SK-N-SH (cell line): ENCODE measurements around the gene STAC3. TPM values are rescaled to one million over a fixed set of nuclear protein-coding genes. Genes with fewer than 3 reads are reported as not detected.

Experiments
- CTCF ChIA-PET: fragments of 300-600, 350-600 bp; formaldehyde crosslinking; extraction: SDS; loops from one replicate; lab custom pipeline; 2021; lab: Yijun Ruan, JAX
- POLR2A ChIA-PET: fragments of 350-600 bp; sonication (Branson Sonifier 250); formaldehyde crosslinking; extraction: SDS; loops from one replicate; lab custom pipeline; 2020; ENCODE audit warnings: antibody characterized with exemption, inconsistent platforms; lab: Yijun Ruan, JAX
- DNase-seq: peaks from one replicate; pipeline ENCODE4 v3.0.0; 2012
- H2AFZ ChIP-seq: fragments of 200-600 bp; sonication (generic); 2 replicates; pipeline ENCODE4 v1.8.1; 2016; ENCODE audit warnings: antibody characterized with exemption, mild to moderate bottlenecking, low read depth
- H3F3A ChIP-seq: fragments of 200-600 bp; sonication (generic); replicated peaks from 2 replicates; pipeline ENCODE3; 2016; ENCODE audit warnings: antibody characterized with exemption, mild to moderate bottlenecking; ENCODE audit not compliant: insufficient read depth
- H3K27ac ChIP-seq, 2 experiments: fragments of 200-500 bp in 1 of 2; fragments of 200-600 bp in 1 of 2; sonication (Bioruptor generic) in 1 of 2; sonication (generic), shearing (Covaris generic) in 1 of 2; 2 replicates each; pipeline versions ENCODE4 v1.5.1 to v1.6.1; 2014 to 2016; ENCODE audit warnings: low read depth in 2 of 2, inconsistent platforms in 1 of 2, low read length in 1 of 2, mild to moderate bottlenecking in 1 of 2, mixed read lengths in 1 of 2
- H3K27me3 ChIP-seq: fragments of 200-600 bp; sonication (generic), shearing (Covaris generic); 2 replicates; pipeline ENCODE4 v1.6.1; 2016; ENCODE audit warnings: mixed run types; ENCODE audit not compliant: insufficient read depth
- H3K36me3 ChIP-seq, 2 experiments: fragments of 200-500 bp in 1 of 2; fragments of 200-600 bp in 1 of 2; sonication (Bioruptor generic) in 1 of 2; sonication (generic) in 1 of 2; replicated peaks in 1 of 2; 2 replicates each; pipeline versions ENCODE3 to v1.5.1; 2014 to 2016; ENCODE audit warnings: low read length in 1 of 2, mild to moderate bottlenecking in 1 of 2; ENCODE audit not compliant: insufficient read depth in 2 of 2, control insufficient read depth in 1 of 2
- H3K4me1 ChIP-seq, 2 experiments: fragments of 200-500 bp in 1 of 2; fragments of 200-600 bp in 1 of 2; sonication (Bioruptor generic) in 1 of 2; sonication (generic), shearing (Covaris generic) in 1 of 2; 2 replicates each; pipeline versions ENCODE4 v1.5.1 to v1.6.1; 2014 to 2016; ENCODE audit warnings: low read depth in 1 of 2, low read length in 1 of 2, mixed run types in 1 of 2; ENCODE audit not compliant: insufficient read depth in 2 of 2, control insufficient read depth in 1 of 2
- H3K4me2 ChIP-seq: fragments of 200-600 bp; sonication (generic), shearing (Covaris generic); 2 replicates; pipeline ENCODE4 v1.6.1; 2017; ENCODE audit warnings: mixed run types
- H3K4me3 ChIP-seq, 2 experiments: fragments of 200-500 bp in 1 of 2; fragments of 200-600 bp in 1 of 2; sonication (Bioruptor generic) in 1 of 2; sonication (generic), shearing (Covaris generic) in 1 of 2; 2 replicates each; pipeline versions ENCODE4 v1.5.1 to v1.8.1; 2014 to 2016; ENCODE audit warnings: low read depth in 2 of 2, inconsistent platforms in 1 of 2, low read length in 1 of 2, mild to moderate bottlenecking in 1 of 2, mixed read lengths in 1 of 2, moderate library complexity in 1 of 2
- H3K79me2 ChIP-seq: fragments of 200-600 bp; sonication (generic); 2 replicates; pipeline ENCODE4 v1.8.1; 2017; ENCODE audit warnings: mild to moderate bottlenecking; ENCODE audit not compliant: insufficient read depth
- H3K9ac ChIP-seq: fragments of 200-600 bp; sonication (generic); 2 replicates; pipeline ENCODE4 v1.6.1; 2017; ENCODE audit warnings: mixed run types
- H3K9me2 ChIP-seq: fragments of 200-600 bp; sonication (generic); 2 replicates; pipeline ENCODE4 v1.6.1; 2017; ENCODE audit warnings: mixed run types
- H3K9me3 ChIP-seq: fragments of 200-600 bp; sonication (generic); 2 replicates; pipeline ENCODE4 v1.6.1; 2017; ENCODE audit warnings: mixed run types, mild to moderate bottlenecking, moderate library complexity
- H4K20me1 ChIP-seq: fragments of 200-600 bp; sonication (generic); 2 replicates; pipeline ENCODE4 v1.6.1; 2017; ENCODE audit warnings: mild to moderate bottlenecking, mixed run types; ENCODE audit not compliant: insufficient read depth
- CTCF ChIP-seq: fragments of 200-600 bp; sonication (generic); IDR thresholded peaks from 2 replicates; pipeline ENCODE4 v1.6.1; 2017; ENCODE audit warnings: antibody characterized with exemption, mild to moderate bottlenecking, moderate library complexity
- FOXM1 ChIP-seq: IDR thresholded peaks from 2 replicates; pipeline ENCODE4 v1.4.0; 2012; ENCODE audit warnings: low read depth, mild to moderate bottlenecking
- GABPA ChIP-seq: IDR thresholded peaks from 2 replicates; pipeline ENCODE4 v1.4.0; 2012; ENCODE audit warnings: low read depth, mild to moderate bottlenecking
- GATA2 ChIP-seq: sonication (generic); formaldehyde crosslinking; IDR thresholded peaks from 2 replicates; pipeline ENCODE4 v1.5.0; 2020; ENCODE audit warnings: mild to moderate bottlenecking, missing genetic modification reagents
- JUND ChIP-seq: IDR thresholded peaks from 2 replicates; pipeline ENCODE4 v1.4.0; 2012
- MAX ChIP-seq: IDR thresholded peaks from 2 replicates; pipeline ENCODE4 v1.4.0; 2012; ENCODE audit warnings: low read depth
- NRF1 ChIP-seq: IDR thresholded peaks from 2 replicates; pipeline ENCODE4 v1.6.1; 2012; ENCODE audit warnings: low read depth, mild to moderate bottlenecking, low read length
- RAD21 ChIP-seq: IDR thresholded peaks from 2 replicates; pipeline ENCODE4 v1.6.1; 2012; ENCODE audit warnings: mild to moderate bottlenecking, low read length
- RCOR1 ChIP-seq: fragments of 150-350 bp; IDR thresholded peaks from 2 replicates; pipeline ENCODE4 v1.6.1; 2017; ENCODE audit warnings: antibody characterized with exemption, low read length
- REST ChIP-seq: IDR thresholded peaks from 2 replicates; pipeline ENCODE4 v1.6.1; 2012; ENCODE audit warnings: mild to moderate bottlenecking, low read depth, low read length, moderate library complexity
- RFX5 ChIP-seq: IDR thresholded peaks from 2 replicates; pipeline ENCODE4 v1.6.1; 2012; ENCODE audit warnings: mild to moderate bottlenecking, improper control_type of control experiment, low read length
- SIN3A ChIP-seq: IDR thresholded peaks from 2 replicates; pipeline ENCODE4 v1.6.1; 2012; ENCODE audit warnings: low read depth, mild to moderate bottlenecking, low read length, moderate library complexity, borderline replicate concordance
- TCF12 ChIP-seq: IDR thresholded peaks from 2 replicates; pipeline ENCODE4 v1.4.0; 2012
- TEAD4 ChIP-seq: IDR thresholded peaks from 2 replicates; pipeline ENCODE4 v1.4.0; 2012; ENCODE audit warnings: mild to moderate bottlenecking, borderline replicate concordance; ENCODE audit not compliant: insufficient read depth
- WGBS: methylation state at CpG from one replicate; pipeline ENCODE4 v1.1.6; 2017; ENCODE audit warnings: low lambda C conversion rate; 5-methylcytosine and 5-hydroxymethylcytosine counted together
- polyA plus RNA-seq, 3 experiments: library from polyadenylated mRNA; depleted of rRNA; stranded (reverse); fragments of >200 nt; gene quantifications; 2 replicates each; pipeline ENCODE4 v1.2.3, GENCODE V29; 2012
- TF ChIP-seq, protein P1 (sequence below): fragments of 150-350 bp; IDR thresholded peaks from 2 replicates; pipeline ENCODE4 v1.6.1; 2016; ENCODE audit warnings: mild to moderate bottlenecking, low read depth, low read length
- TF ChIP-seq, protein P2 (sequence below): fragments of 150-350 bp; IDR thresholded peaks from 2 replicates; pipeline ENCODE4 v1.6.1; 2017; ENCODE audit warnings: antibody characterized with exemption, low read length, low read depth, borderline replicate concordance

Gene STAC3
- polyA plus RNA-seq, 1 of the 3 experiments (the other 2 are of a cell fraction), result 0.76 TPM

DNA sequence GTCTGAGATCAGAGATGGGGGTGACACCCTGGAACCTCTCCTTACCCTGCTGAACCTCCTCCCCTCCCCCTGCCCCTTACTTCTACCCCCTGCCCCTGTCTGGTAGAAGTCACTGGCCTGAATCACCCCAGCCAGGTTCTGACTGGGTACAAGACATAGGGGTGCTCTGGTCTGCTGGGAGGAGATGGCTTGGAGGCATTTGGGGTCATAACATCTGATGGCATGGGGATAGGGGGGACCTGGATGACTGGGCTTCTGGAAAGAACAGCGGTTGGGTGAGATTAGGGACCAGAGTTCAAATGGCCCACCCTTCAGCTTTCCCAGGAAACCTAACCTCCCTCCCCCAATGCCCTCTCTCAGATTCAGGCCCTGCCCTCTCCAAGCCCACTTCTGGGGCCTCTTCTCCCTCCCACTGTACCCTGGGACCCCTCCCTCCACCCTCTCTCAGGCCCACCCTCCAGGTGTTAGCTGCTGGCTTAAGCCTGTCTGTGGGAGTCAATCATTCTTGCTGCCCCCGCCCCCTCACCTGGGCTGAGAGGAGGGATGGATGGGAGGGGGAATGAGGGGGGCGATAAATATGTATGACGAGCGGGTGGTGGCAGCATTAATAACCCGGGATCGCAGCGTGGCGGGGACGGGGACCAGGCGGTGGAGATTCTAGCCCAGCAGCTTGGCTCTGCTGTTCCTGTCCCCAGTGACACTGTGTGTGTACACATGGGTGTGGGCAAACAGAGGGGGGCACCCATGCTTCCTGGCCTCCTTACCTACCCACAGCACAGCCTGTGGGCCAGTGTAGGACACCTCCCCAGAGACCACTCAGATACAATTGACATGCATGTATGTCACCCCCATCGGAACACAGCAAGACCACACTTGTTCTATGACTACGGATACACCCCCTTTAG lies 28.4 kb downstream of the STAC3 start:
- no peaks in the 10 kb centered on the region for H3K36me3 ChIP-seq
- POLR2A ChIA-PET, result no interaction called here
- no peaks in the 10 kb centered on the region for H3K9me3 ChIP-seq
- H3K9ac ChIP-seq, result no peak overlapping the region
- CTCF ChIA-PET, result interaction anchor here (0.7 to 31.5 kb wide), 3 partner anchors 10 to 240 kb away, joined by 3 to 937 read pairs (median 271); partner anchors contain the start of gene NXPH4
- WGBS, result 81% methylated on average over 13 of the region's 13 CpGs
- H3K27ac ChIP-seq, result no peak overlapping the region
- H3F3A ChIP-seq, result no peaks in the 10 kb centered on the region
- H3K4me1 ChIP-seq, result peaks cover 0 to 4% of the 10 kb centered on the region in 2 experiments; a peak in 1 of 4 replicates
- H4K20me1 ChIP-seq, result no peaks in the 10 kb centered on the region
- no peak overlapping the region for H3K4me3 ChIP-seq
- H3K4me2 ChIP-seq, result no peak overlapping the region
- no peak for DNase-seq
- H2AFZ ChIP-seq, result no peak overlapping the region
- TF ChIP-seq, protein P1, sequence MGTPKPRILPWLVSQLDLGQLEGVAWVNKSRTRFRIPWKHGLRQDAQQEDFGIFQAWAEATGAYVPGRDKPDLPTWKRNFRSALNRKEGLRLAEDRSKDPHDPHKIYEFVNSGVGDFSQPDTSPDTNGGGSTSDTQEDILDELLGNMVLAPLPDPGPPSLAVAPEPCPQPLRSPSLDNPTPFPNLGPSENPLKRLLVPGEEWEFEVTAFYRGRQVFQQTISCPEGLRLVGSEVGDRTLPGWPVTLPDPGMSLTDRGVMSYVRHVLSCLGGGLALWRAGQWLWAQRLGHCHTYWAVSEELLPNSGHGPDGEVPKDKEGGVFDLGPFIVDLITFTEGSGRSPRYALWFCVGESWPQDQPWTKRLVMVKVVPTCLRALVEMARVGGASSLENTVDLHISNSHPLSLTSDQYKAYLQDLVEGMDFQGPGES, result no peak
- TF ChIP-seq SIN3A, result no peak
- no peak for TF ChIP-seq GATA2 (CRISPR knock-in tag)
- no peak for TF ChIP-seq RAD21
- TF ChIP-seq JUND, result no peak
- no peak for TF ChIP-seq RFX5
- TF ChIP-seq, all 33 proteins: peak for 0
- Histone ChIP-seq H3K9me2 (no peaks in the 10 kb centered on the region), H3K27me3 (peaks cover 36% of the 10 kb centered on the region; the same call in 1 of the 2 replicates), H3K79me2 (no peaks in the 10 kb centered on the region)

- 64% methylated on average over 14 of the region's 24 CpGs for WGBS
- no peak overlapping the region for H3K4me2 ChIP-seq
- CTCF ChIA-PET, result interaction anchor here (13.3 kb wide), 1 partner anchor 19 kb away, joined by 271 read pairs; a partner anchor contains a TSS
- H3K9me3 ChIP-seq, result no peaks in the 10 kb centered on the region
- no peak for DNase-seq
- no peak overlapping the region for H3K4me3 ChIP-seq
- peaks cover 0 to 14% of the 10 kb centered on the region in 2 experiments; a peak in 1 of 4 replicates for H3K4me1 ChIP-seq
- no peaks in the 10 kb centered on the region for H3K9me2 ChIP-seq
- H3K9ac ChIP-seq, result no peak overlapping the region
- H3K27ac ChIP-seq, result no peak overlapping the region
- peaks cover 36% of the 10 kb centered on the region for H3K27me3 ChIP-seq
- no peaks in the 10 kb centered on the region for H3K36me3 ChIP-seq
- no peak overlapping the region for H2AFZ ChIP-seq
- H3F3A ChIP-seq, result no peaks in the 10 kb centered on the region
- POLR2A ChIA-PET, result no interaction called here
- H3K79me2 ChIP-seq, result no peaks in the 10 kb centered on the region
- TF ChIP-seq GABPA (no peak), CTCF (no peak), REST (no peak), RCOR1 (no peak), TCF12 (no peak), FOXM1 (no peak), RFX5 (no peak), NRF1 (no peak), TEAD4 (no peak), MAX (no peak)
- TF ChIP-seq, protein P2, sequence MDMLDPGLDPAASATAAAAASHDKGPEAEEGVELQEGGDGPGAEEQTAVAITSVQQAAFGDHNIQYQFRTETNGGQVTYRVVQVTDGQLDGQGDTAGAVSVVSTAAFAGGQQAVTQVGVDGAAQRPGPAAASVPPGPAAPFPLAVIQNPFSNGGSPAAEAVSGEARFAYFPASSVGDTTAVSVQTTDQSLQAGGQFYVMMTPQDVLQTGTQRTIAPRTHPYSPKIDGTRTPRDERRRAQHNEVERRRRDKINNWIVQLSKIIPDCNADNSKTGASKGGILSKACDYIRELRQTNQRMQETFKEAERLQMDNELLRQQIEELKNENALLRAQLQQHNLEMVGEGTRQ, result no peak
- no peaks in the 10 kb centered on the region for H4K20me1 ChIP-seq
These were observed 29.6 kb downstream of the STAC3 start for GRCh38 chr12:57221169-57221917.
